Stimulated activated CD8-positive, alpha-beta memory T cell treated with anti-CD3 and anti-CD28 coated beads, Interleukin-15, amount 100 ng/mL, for 4 hours (primary cell): ENCODE measurements around the gene SGPP2.

Experiments
- DNase-seq, 2 donors: peaks; one replicate each; pipeline ENCODE4 v3.0.0-alpha.2; 2020; ENCODE audit warnings: low read depth in 2 of 2

The SGPP2 gene

GRCh38 chr2:222470802-222471468 lies 46.6 kb downstream of the SGPP2 start:
- DNase-seq: no peak

GRCh38 chr2:222477962-222478608 lies 53.7 kb downstream of the SGPP2 start:
- DNase-seq: no peak

- no peak for DNase-seq
Measured at GRCh38 chr2:222479859-222480258, 55.5 kb downstream of the SGPP2 start.

DNA sequence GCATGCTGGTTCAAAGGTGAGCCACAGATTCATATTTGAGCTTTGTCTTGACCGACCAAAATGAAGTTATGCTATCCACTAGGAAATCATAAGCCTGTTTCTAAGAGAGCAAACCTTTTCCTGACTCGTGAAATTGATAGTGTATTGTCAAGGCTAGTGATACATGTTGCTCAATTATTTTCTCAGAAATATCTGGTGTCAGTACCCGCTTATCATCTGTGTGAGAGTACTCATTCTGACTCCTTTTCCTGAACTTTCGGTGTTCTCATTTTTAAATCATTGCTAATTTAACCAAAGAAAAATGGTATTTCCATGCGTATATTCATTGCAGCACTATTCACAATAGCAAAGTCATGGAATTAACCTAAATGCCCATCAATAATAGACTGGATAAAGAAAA lies 56.2 kb downstream of the SGPP2 start:
- DNase-seq: no peak

DNA sequence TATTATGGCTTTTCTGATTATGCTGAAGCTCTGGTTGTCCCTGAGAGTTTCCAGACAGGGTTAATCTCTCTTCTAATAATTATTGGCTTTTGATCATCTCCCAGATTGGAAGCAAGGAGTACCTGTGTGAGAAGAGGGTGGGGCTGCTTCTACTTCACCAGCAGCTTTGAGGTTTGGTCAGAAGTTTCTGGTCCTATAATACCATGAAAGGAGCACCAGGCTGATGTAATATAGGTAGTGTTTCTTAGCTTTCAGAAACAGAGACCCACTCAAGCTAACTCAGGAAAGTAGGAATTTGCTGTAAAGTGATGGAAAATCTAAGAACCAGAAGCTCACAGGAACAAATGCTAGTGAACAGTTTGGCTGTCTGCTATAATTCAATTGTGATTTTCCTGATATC lies 57.6 kb downstream of the SGPP2 start:
- no peak for DNase-seq

GRCh38 chr2:222483513-222484039 lies 59.2 kb downstream of the SGPP2 start:
- no peak for DNase-seq

- DNase-seq: no peak
Measured at GRCh38 chr2:222485367-222486211, 61.2 kb downstream of the SGPP2 start.

GRCh38 chr2:222490131-222490530 lies 65.8 kb downstream of the SGPP2 start:
- DNase-seq: no peak

DNA sequence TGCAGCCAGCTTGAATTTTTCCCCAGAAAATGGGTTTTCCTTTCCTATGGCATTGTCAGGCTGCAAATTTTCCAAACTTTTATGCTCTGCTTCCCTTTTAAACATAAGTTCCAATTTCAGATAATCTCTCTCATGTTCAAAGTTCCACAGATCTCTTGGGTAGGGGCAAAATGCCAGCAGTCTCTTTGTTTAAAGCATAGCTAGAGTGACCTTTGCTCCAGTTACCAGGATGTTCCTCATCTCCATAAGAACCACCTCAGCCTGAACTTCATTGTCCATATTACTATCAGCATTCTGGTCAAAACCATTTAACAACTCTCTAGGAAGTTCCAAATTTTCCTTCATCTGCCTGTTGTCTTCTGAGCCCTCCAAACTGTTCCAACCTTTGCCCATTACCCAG lies 68.3 kb downstream of the SGPP2 start:
- no peak for DNase-seq

GRCh38 chr2:222494104-222494739 lies 69.9 kb downstream of the SGPP2 start:
- DNase-seq: no peak

DNA sequence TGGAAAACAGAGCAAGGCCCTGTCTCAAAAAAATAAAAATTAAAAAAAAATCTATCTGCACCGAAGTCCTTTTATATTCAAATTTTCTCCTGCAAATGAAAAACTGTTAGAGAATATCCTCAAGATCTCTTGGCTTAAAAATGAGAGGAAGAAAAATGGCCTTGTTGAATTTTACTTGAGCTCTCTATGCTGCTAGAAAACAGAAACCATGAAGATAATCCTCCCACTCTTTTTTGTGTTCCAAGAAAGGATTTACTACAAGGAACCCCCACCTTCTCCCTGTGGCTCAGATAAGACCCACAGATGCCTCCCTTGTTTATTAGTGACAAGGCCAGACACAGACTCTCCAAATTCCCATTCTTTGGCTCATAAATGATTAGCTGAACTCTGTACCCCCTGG lies 71.0 kb downstream of the SGPP2 start:
- DNase-seq: no peak

GRCh38 chr2:222499226-222499625 lies 74.9 kb downstream of the SGPP2 start:
- no peak for DNase-seq

DNA sequence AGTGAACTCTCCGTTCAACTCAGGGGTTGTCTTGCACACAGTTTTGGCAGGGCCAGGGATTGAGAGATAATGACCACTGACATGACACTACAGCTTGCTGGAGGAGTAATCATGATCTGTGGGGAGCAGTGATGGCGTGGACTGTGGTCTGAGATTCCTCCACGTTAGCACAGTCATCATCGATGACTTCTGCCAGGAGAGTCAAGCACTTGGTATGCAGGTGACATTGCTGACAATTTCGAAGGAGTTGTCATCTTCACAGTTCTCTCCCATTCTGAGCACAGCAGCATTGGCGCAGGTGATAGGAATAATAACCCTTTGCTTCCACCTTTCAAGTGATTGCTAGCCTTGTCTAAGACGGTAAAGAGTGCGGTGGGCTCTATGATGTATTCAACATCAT lies 79.8 kb downstream of the SGPP2 start:
- no peak for DNase-seq

DNA sequence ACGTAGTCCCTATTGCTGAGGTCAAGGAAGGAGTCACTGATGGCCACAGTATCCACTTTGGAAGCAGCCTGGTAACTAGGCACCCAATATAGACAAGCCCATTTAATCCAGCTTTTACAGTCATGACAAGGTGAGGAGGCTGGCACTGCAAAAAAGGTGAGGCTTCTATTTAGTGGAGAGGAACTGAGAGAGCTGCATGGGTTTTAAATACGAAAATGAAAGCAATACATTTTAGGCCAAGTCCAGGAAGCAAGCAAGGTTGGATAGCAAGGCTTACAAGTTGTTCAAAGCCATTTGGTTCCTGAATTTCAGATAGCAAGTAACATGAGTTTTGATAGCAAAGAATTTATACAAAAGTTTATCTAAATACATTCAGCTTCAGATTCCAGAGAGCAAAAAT lies 80.4 kb downstream of the SGPP2 start:
- no peak for DNase-seq

DNA sequence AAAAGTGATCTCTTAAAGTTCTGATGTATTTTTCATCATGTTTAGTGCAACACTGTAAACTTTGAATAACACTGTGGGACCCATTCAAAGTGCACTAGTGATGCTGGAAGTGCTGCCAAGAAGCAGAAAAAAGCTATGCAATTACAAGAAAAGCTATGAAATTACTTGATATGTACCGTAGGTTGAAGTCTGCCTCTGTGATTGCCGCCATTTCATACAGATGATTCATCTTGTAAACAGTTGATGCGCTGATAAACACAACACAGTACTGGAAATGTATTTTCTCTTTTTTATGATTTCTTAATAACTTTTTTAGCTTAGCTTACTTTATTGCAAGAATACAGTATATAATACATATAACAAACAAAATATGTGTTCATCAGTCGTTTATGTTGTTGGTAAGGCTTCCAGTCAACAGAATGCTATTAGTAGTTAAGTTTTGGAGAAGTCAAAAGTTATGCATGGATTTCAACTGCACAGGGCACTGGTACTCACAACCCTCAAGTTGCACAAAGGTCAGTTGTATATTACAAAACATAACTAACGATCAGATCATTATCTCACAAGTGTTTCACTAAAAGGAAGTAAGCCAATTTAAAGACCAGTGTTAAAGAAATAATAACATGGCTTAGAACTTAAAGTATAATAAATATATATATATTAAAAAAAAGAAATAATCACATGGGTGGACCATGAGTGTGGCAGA lies 82.0 kb downstream of the SGPP2 start:
- no peak for DNase-seq

GRCh38 chr2:222514901-222515300 lies 90.6 kb downstream of the SGPP2 start:
- DNase-seq: no peak

DNA sequence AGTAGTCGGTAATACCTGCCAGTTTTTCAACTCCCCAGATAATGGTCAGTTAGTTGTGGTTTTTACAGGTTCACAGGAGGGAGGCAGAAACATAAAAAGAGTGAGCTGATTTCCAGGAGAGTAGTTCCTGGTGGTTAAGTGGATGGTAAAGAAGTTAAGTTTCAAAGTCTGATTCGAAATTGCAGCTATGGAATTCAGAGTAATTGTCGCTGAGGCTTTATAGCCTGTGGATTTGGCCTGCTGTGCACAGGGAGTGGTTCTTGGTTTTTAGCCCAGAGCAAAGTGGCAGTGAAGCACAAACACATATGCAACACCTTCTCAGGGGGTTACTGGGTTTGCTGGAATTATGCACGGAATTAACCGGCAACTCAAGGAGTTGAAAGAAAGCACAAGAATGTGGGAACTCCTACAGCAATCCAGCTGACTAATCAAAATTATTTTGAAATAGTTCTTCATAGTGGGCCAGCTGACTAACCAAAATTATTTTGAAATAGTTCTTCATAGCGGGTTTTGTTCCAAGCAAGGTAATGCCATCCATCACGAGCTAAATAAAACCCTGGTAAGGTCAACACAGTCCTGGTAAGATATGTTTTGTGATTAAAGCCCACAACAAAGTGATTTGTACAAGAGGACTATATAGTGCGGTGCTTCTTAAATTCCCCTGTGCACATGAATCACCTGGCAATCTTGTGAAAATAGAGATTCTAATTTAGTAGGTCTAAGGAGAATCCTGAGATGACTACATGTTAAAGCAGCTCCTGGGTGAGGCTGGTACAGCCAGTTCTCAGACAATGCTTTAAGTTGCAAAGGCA lies 94.4 kb downstream of the SGPP2 start:
- no peak for DNase-seq

GRCh38 chr2:222521099-222521498 lies 96.8 kb downstream of the SGPP2 start:
- DNase-seq: no peak

DNA sequence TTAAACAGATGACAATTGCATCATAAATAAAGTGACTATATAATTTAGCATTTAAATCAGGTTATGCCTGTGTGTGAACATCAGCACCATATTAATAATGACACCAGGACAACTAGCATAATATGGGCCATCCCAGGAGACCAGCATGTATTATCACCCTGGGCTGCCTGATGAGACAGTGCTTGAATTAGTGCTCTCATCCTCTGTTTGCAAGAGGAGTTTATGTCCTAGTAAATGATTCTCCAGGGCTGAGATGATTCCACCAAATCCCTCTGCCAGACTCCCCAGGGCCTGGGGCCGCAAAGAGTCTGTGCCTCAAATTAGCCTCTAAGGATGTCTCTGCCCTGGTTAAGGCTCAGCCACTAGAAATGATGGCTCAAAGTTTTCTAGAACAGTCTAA lies 97.7 kb downstream of the SGPP2 start:
- no peak for DNase-seq

DNA sequence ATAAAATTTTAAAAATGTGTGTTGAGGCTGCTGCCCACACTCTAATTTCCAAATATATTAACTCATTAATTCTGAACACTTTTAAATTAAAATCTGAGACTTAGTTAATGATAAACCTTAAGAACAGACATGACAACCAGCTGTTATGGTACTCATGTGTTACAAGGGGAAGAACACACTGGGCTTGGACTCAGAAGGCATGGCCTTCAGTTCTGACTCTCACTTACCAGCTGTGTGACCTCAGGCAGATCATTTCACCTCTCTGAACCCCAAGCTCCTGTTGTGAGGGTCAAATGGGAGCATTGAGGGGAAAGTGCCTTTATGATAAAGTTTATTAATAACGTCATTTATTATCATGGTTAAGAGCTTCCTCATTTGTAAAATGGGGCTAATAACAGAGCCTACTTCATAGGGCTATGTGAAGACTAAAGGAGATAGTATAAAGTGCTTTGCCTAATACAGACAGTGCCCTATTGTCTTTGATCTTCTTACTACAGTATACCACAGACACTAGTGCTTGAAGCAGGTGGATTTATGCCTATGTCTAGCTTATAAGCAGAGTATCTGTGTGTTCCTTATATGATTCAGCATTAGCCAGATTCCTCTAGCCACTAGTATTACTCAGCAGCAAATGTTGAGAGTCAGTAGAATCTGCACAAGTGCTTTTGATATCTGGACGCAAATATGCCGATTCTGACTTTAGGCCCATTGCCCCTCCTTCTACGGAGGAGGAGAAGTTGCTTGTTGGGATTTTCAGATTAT lies 99.6 kb downstream of the SGPP2 start:
- no peak for DNase-seq
